DOHH2 (cell line): Measurements from ENCODE around the gene EVA1C.

ENCODE experiments used
- EZH2phosphoT487 ChIP-seq: fragments of 200-600 bp; sonication (generic); IDR thresholded peaks from 2 replicates; pipeline ENCODE4 v1.6.1; 2017; ENCODE audit warnings: borderline replicate concordance, mild to moderate bottlenecking, antibody characterized with exemption, low read length, moderate library complexity, mixed read lengths
- TF ChIP-seq, protein P1 (sequence below): fragments of 200-600 bp; sonication (generic); IDR thresholded peaks from one replicate; pipeline ENCODE4 v1.5.1; 2014; ENCODE audit warnings: antibody characterized with exemption, mild to moderate bottlenecking, low read depth, low read length; ENCODE audit not compliant: poor library complexity, severe bottlenecking

DNA sequence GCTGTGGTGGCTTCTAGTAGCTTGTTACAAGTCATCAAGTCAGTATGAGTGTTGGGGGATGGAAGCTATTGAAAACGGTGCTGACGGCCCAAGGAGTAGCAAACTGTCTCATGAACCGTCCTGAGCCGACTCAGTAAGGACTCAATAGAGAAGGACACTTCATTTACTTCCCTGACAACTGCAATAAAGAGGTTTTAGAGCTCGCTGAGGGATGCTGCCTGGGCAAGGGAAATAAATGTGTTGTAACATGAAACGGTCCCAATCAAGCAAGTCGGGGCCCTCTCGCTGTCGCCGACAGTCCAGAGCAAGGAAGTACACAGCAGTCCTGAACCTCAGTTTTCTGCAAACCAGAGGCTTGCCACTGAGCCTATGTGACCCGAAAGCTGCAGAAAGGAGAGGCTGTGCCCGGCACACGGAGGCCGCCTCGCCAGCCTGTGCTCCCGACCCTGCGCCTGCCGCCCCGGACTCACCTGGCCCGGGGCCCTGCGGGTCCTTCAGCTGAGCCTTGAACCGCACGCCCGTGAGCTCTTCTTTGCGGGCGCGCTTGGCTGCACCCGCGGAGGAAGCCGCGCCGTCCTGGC lies 20.1 kb upstream of the EVA1C start:
- TF ChIP-seq, protein P1, sequence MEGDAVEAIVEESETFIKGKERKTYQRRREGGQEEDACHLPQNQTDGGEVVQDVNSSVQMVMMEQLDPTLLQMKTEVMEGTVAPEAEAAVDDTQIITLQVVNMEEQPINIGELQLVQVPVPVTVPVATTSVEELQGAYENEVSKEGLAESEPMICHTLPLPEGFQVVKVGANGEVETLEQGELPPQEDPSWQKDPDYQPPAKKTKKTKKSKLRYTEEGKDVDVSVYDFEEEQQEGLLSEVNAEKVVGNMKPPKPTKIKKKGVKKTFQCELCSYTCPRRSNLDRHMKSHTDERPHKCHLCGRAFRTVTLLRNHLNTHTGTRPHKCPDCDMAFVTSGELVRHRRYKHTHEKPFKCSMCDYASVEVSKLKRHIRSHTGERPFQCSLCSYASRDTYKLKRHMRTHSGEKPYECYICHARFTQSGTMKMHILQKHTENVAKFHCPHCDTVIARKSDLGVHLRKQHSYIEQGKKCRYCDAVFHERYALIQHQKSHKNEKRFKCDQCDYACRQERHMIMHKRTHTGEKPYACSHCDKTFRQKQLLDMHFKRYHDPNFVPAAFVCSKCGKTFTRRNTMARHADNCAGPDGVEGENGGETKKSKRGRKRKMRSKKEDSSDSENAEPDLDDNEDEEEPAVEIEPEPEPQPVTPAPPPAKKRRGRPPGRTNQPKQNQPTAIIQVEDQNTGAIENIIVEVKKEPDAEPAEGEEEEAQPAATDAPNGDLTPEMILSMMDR = no peak
- TF ChIP-seq EZH2phosphoT487 = no peak
